GM12878 (cell line): ENCODE results near the gene ANO4. TPM values are rescaled to one million over a fixed set of nuclear protein-coding genes. Genes with fewer than 3 reads are reported as not detected.

Experiments used
- ATAC-seq: fragments of 200-7000 bp; cut with Tn5 transposase; 3 replicates; pipeline ENCODE4 v1.9.1; 2020; ENCODE audit warnings: mild to moderate bottlenecking, moderate library complexity
- BruUV-seq: library from RNA; stranded (reverse); fragments of 400-500 nt; replicated peaks from 2 replicates; lab custom pipeline; 2021; lab: Mats Ljungman, UMichigan
- CTCF ChIA-PET: fragments of 300-600 bp; sonication (Branson Sonifier 250); formaldehyde crosslinking; extraction: SDS; loops from one replicate; lab custom pipeline; 2021; ENCODE audit warnings: inconsistent platforms; lab: Yijun Ruan, JAX
- POLR2A ChIA-PET: fragments of 350-600 bp; formaldehyde crosslinking; extraction: SDS; loops from one replicate; lab custom pipeline; 2021; ENCODE audit warnings: inconsistent platforms; lab: Charles Lee
- RAD21 ChIA-PET: fragments of 300-600 bp; sonication (Branson Sonifier 250); formaldehyde crosslinking; loops from one replicate; lab custom pipeline; 2023; ENCODE audit warnings: antibody characterized with exemption; ENCODE audit not compliant: unreplicated experiment; lab: Charles Lee
- SMC1A ChIA-PET: fragments of 300-600 bp; sonication (Branson Sonifier 250); formaldehyde crosslinking; loops from one replicate; lab custom pipeline; 2023; ENCODE audit not compliant: unreplicated experiment, uncharacterized antibody; lab: Charles Lee
- DNase-seq: peaks from one replicate; pipeline ENCODE4 v3.0.0-alpha.2; 2011; ENCODE audit warnings: low read depth, low spot score
- FAIRE-seq: peaks from 3 replicates; lab custom pipeline; 2011; peaks lifted over from hg19 to GRCh38; lab: Jason Lieb, UNC
- H2AFZ ChIP-seq: 2 replicates; pipeline ENCODE4 v1.6.0; 2011; ENCODE audit warnings: low read depth, low read length, control low read depth; ENCODE audit not compliant: control insufficient read depth
- H3K27ac ChIP-seq: 2 replicates; pipeline ENCODE4 v1.5.1; 2011; ENCODE audit warnings: control low read depth; ENCODE audit not compliant: control insufficient read depth, insufficient read depth
- H3K27me3 ChIP-seq, 2 experiments: replicated peaks in 1 of 2; 2 replicates each; pipeline versions ENCODE4 v1.6.0 to v1.6.1; 2011; ENCODE audit warnings: low read length in 1 of 2; ENCODE audit not compliant: control insufficient read depth in 2 of 2, insufficient read depth in 2 of 2
- H3K36me3 ChIP-seq, 2 experiments: 2 replicates each; pipeline ENCODE4 v1.5.1; 2011; ENCODE audit warnings: low read length in 1 of 2; ENCODE audit not compliant: control insufficient read depth in 2 of 2, insufficient read depth in 2 of 2
- H3K4me1 ChIP-seq: 2 replicates; pipeline ENCODE4 v1.6.1; 2011; ENCODE audit warnings: mild to moderate bottlenecking, low read length, moderate library complexity, mixed read lengths; ENCODE audit not compliant: control insufficient read depth, insufficient read depth
- H3K4me2 ChIP-seq: 2 replicates; pipeline ENCODE4 v1.6.0; 2011; ENCODE audit warnings: control low read depth; ENCODE audit not compliant: control insufficient read depth, insufficient read depth
- H3K4me3 ChIP-seq: fragments of 200-600 bp; sonication (generic); 2 replicates; pipeline ENCODE4 v1.5.1; 2016
- H3K79me2 ChIP-seq: 2 replicates; pipeline ENCODE4 v1.6.0; 2011; ENCODE audit warnings: low read length; ENCODE audit not compliant: control insufficient read depth, insufficient read depth
- H3K9ac ChIP-seq: 2 replicates; pipeline ENCODE4 v1.8.0; 2011; ENCODE audit warnings: low read length, control low read depth, mixed read lengths; ENCODE audit not compliant: control insufficient read depth, insufficient read depth
- H3K9me3 ChIP-seq: replicated peaks from 3 replicates; pipeline ENCODE4 v1.5.1; 2011; ENCODE audit warnings: mild to moderate bottlenecking, low read length; ENCODE audit not compliant: control insufficient read depth, insufficient read depth
- H4K20me1 ChIP-seq: 2 replicates; pipeline ENCODE4 v1.6.0; 2011; ENCODE audit not compliant: control insufficient read depth, insufficient read depth
- BACH1 ChIP-seq: fragments of 450-650 bp; IDR thresholded peaks from 2 replicates; pipeline ENCODE4 v1.6.1; 2017; ENCODE audit warnings: mild to moderate bottlenecking, borderline replicate concordance
- BRCA1 ChIP-seq: IDR thresholded peaks from 2 replicates; pipeline ENCODE4 v1.6.1; 2011; ENCODE audit warnings: low read depth, low read length, improper control_type of control experiment
- DPF2 ChIP-seq: fragments of 450-650 bp; IDR thresholded peaks from 2 replicates; pipeline ENCODE4 v1.6.1; 2017; ENCODE audit warnings: mild to moderate bottlenecking
- HCFC1 ChIP-seq: fragments of 150-350 bp; IDR thresholded peaks from 2 replicates; pipeline ENCODE4 v1.6.1; 2014; ENCODE audit warnings: low read length
- NFIC ChIP-seq: IDR thresholded peaks from 2 replicates; pipeline ENCODE4 v1.6.1; 2012; ENCODE audit warnings: low read depth, mild to moderate bottlenecking, inconsistent platforms, low read length, moderate library complexity
- RAD21 ChIP-seq: IDR thresholded peaks from 2 replicates; pipeline ENCODE4 v1.6.1; 2011; ENCODE audit warnings: mild to moderate bottlenecking, low read depth, low read length, moderate library complexity; ENCODE audit not compliant: insufficient read depth
- RBBP5 ChIP-seq: fragments of 200-600 bp; sonication (generic); conservative IDR thresholded peaks from 2 replicates; pipeline ENCODE4 v1.6.1; 2016
- RCOR1 ChIP-seq: conservative IDR thresholded peaks from 2 replicates; pipeline ENCODE4 v1.6.1; 2012; ENCODE audit warnings: low read depth, low read length, improper control_type of control experiment
- RFX5 ChIP-seq: IDR thresholded peaks from 2 replicates; pipeline ENCODE4 v1.6.1; 2011; ENCODE audit warnings: low read depth, low read length, improper control_type of control experiment
- SMARCA5 ChIP-seq: fragments of 450-650 bp; IDR thresholded peaks from 2 replicates; pipeline ENCODE4 v1.6.1; 2017; ENCODE audit warnings: mild to moderate bottlenecking
- TARDBP ChIP-seq: IDR thresholded peaks from 2 replicates; pipeline ENCODE4 v1.6.1; 2016; ENCODE audit warnings: borderline replicate concordance
- ZZZ3 ChIP-seq: IDR thresholded peaks from 2 replicates; pipeline ENCODE4 v1.6.1; 2011; ENCODE audit warnings: low read depth; ENCODE audit not compliant: control insufficient read depth, insufficient read length
- WGBS: methylation state at CpG from one replicate; pipeline ENCODE4 v1.1.6; 2016; ENCODE audit warnings: low lambda C conversion rate; ENCODE audit not compliant: insufficient replicate concordance, insufficient coverage; ENCODE audit errors: missing lambda C conversion rate; 5-methylcytosine and 5-hydroxymethylcytosine counted together
- in situ Hi-C: fragments of 300-500 bp; cut with MboI; formaldehyde crosslinking; loops from 9 replicates; pipeline ENCODE4 v1.14.3; 2018; ENCODE audit warnings: mixed read lengths
- intact Hi-C: fragments of 100-400 bp; cut with micrococcal nuclease; formaldehyde crosslinking; loops from one replicate; pipeline ENCODE4 v1.14.2; 2022; ENCODE audit not compliant: unreplicated experiment
- polyA plus RNA-seq, 11 experiments: library from polyadenylated mRNA; depleted of rRNA in 4 of 11; unstranded in 6 of 11; stranded (reverse) in 5 of 11; fragments of >200 nt; fragmentation: Nextera tagmentation in 4 of 11; fragmentation: Illumina TruSeq in 1 of 11; extraction: Ambion mirVana in 4 of 11; extraction: Trizol in 1 of 11; gene quantifications; 1 replicate in 1 of 11; 2 replicates in 10 of 11; pipeline versions ENCODE4 v1.2.1 to v1.2.3, GENCODE V29; 2011 to 2016; ENCODE audit warnings: inconsistent platforms in 2 of 11, missing spikeins in 2 of 11, low read depth in 1 of 11
- total RNA-seq, 4 experiments: library from RNA; depleted of rRNA in 3 of 4; stranded (reverse); fragments of >200 nt in 3 of 4; fragmentation: Illumina TruSeq in 1 of 4; extraction: Trizol in 1 of 4; gene quantifications; 2 replicates each; pipeline versions ENCODE4 v1.2.1 to v1.2.3, GENCODE V29; 2013 to 2021
- TF ChIP-seq, protein P1 (sequence below): fragments of 450-650 bp; IDR thresholded peaks from 2 replicates; pipeline ENCODE4 v1.6.1; 2018; ENCODE audit warnings: borderline replicate concordance, mild to moderate bottlenecking; ENCODE audit not compliant: partially characterized antibody
- TF ChIP-seq, protein P2 (sequence below): fragments of 450-650 bp; formaldehyde crosslinking; IDR thresholded peaks from 2 replicates; pipeline ENCODE4 v1.5.0; 2022; ENCODE audit warnings: mild to moderate bottlenecking, missing genetic modification characterization

ANO4 gene
- total and polyA plus RNA-seq, 10 of the 15 experiments (the other 5 are each of a cell fraction or from before 2014, with no cell fraction given) = not detected

- no peak for FAIRE-seq
- POLR2A ChIA-PET = no interaction called here
- 17% methylated on average over 2 of the region's 2 CpGs for WGBS
- no peaks in the 10 kb centered on the region for H4K20me1 ChIP-seq
- SMC1A ChIA-PET = no interaction called here
- H2AFZ ChIP-seq = no peak overlapping the region
- no peaks in the 10 kb centered on the region for H3K4me1 ChIP-seq
- no peak for DNase-seq
- H3K27me3 ChIP-seq = no peaks in the 10 kb centered on the region
- TF ChIP-seq, protein P1, sequence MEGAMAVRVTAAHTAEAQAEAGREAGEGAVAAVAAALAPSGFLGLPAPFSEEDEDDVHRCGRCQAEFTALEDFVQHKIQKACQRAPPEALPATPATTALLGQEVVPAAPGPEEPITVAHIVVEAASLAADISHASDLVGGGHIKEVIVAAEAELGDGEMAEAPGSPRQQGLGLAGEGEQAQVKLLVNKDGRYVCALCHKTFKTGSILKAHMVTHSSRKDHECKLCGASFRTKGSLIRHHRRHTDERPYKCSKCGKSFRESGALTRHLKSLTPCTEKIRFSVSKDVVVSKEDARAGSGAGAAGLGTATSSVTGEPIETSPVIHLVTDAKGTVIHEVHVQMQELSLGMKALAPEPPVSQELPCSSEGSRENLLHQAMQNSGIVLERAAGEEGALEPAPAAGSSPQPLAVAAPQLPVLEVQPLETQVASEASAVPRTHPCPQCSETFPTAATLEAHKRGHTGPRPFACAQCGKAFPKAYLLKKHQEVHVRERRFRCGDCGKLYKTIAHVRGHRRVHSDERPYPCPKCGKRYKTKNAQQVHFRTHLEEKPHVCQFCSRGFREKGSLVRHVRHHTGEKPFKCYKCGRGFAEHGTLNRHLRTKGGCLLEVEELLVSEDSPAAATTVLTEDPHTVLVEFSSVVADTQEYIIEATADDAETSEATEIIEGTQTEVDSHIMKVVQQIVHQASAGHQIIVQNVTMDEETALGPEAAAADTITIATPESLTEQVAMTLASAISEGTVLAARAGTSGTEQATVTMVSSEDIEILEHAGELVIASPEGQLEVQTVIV = no peak
- TF ChIP-seq BACH1 (no peak), RBBP5 (no peak), SMARCA5 (no peak), ZZZ3 (no peak), HCFC1 (no peak), RCOR1 (no peak), RAD21 (no peak), BRCA1 (no peak), NFIC (no peak), DPF2 (no peak), TARDBP (no peak), RFX5 (no peak)
- TF ChIP-seq, protein P2, sequence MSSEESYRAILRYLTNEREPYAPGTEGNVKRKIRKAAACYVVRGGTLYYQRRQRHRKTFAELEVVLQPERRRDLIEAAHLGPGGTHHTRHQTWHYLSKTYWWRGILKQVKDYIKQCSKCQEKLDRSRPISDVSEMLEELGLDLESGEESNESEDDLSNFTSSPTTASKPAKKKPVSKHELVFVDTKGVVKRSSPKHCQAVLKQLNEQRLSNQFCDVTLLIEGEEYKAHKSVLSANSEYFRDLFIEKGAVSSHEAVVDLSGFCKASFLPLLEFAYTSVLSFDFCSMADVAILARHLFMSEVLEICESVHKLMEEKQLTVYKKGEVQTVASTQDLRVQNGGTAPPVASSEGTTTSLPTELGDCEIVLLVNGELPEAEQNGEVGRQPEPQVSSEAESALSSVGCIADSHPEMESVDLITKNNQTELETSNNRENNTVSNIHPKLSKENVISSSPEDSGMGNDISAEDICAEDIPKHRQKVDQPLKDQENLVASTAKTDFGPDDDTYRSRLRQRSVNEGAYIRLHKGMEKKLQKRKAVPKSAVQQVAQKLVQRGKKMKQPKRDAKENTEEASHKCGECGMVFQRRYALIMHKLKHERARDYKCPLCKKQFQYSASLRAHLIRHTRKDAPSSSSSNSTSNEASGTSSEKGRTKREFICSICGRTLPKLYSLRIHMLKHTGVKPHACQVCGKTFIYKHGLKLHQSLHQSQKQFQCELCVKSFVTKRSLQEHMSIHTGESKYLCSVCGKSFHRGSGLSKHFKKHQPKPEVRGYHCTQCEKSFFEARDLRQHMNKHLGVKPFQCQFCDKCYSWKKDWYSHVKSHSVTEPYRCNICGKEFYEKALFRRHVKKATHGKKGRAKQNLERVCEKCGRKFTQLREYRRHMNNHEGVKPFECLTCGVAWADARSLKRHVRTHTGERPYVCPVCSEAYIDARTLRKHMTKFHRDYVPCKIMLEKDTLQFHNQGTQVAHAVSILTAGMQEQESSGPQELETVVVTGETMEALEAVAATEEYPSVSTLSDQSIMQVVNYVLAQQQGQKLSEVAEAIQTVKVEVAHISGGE (CRISPR knock-in tag) = no peak
- TF ChIP-seq, all 136 proteins: peak for 0
- H3K4me3 ChIP-seq = no peak overlapping the region
- in situ Hi-C loops = no loop called here
- H3K36me3 ChIP-seq = no peaks in the 10 kb centered on the region
- ChIA-PET CTCF (no interaction called here), RAD21 (no interaction called here)
- H3K9ac ChIP-seq = no peak overlapping the region
- no peak overlapping the region for H3K4me2 ChIP-seq
- BruUV-seq = no TSS peak
- no peak for ATAC-seq
- H3K9me3 ChIP-seq = no peaks in the 10 kb centered on the region
- H3K79me2 ChIP-seq = no peaks in the 10 kb centered on the region
- no peak overlapping the region for H3K27ac ChIP-seq
- intact Hi-C loops = no loop called here
These were observed 41.7 kb upstream of the ANO4 start for GRCh38 chr12:100752841-100753240.
